ENCODE data around the gene KCNT2.

DNA sequence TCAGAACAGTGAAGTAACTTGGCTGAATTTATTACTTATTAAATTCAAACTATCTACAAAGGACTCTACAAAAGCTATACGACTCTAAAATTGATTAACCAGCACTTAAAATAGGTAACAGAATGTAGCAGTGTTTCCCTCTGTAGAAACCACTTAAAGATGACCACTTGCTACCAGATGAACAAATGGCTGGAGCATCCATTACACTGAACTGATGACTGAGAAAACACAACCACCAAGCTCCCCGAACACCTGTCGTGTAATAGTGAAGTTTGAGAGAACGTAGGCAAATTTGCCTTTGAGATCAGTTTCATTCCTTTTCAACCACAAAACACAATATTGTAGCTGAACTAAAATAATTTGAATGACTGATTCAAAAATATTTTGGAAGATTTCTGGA is 226.7 kb downstream of the KCNT2 start:
- TF ChIP-seq CTCF (IDR thresholded peaks at IDR 0.05), result no peak
- TF ChIP-seq POLR2A (IDR thresholded peaks at IDR 0.05; ENCODE audit: low read depth), result no peak
- TF ChIP-seq POLR2AphosphoS5 (IDR thresholded peaks at IDR 0.05), result no peak
- no peak for TF ChIP-seq EP300 (IDR thresholded peaks at IDR 0.05)
